Measurements from ENCODE around the gene ZNF723.

DNA sequence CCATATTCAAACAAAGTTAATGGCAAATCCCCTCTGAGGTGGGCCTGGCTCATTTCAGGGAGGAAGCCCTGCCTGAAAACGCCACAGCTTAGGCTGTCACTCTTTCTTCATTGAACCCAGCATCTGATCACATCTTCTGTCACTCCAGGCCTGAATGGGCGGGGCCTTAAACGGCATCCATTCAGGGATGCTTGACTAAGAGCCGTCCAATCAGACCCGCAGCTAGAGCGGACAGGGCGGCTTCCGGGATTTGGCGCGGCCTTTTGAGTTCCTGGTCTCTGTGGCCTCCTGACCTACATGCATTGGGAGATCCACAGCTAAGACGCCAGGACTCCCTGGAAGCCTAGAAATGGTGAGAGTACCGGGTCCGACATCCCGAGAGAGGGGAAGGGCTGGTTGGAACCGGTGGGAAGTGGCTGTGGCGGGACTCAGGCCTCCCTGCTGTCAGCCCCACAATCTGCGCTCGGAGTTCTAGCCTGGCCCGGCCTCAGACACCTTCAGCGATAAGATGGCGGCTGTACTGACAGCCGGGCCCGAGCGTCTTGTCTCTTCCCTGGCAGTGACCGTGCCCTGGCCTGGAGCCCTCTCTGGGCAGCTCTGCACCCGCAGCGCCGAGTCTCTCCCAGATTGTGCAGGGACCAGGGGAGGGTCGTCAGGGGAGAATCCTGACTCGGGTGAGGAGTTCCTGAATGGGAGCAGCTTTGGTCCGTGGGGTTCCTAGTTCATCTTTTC is at the start of gene ZNF723:
- TF ChIP-seq, protein P1, sequence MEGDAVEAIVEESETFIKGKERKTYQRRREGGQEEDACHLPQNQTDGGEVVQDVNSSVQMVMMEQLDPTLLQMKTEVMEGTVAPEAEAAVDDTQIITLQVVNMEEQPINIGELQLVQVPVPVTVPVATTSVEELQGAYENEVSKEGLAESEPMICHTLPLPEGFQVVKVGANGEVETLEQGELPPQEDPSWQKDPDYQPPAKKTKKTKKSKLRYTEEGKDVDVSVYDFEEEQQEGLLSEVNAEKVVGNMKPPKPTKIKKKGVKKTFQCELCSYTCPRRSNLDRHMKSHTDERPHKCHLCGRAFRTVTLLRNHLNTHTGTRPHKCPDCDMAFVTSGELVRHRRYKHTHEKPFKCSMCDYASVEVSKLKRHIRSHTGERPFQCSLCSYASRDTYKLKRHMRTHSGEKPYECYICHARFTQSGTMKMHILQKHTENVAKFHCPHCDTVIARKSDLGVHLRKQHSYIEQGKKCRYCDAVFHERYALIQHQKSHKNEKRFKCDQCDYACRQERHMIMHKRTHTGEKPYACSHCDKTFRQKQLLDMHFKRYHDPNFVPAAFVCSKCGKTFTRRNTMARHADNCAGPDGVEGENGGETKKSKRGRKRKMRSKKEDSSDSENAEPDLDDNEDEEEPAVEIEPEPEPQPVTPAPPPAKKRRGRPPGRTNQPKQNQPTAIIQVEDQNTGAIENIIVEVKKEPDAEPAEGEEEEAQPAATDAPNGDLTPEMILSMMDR (IDR thresholded peaks at IDR 0.05) = no peak
- no peak for TF ChIP-seq POLR2A (IDR thresholded peaks at IDR 0.05)

Measured in testis (tissue), 2 donors.